Activated T-helper 2 cell treated with anti-CD3 and anti-CD28 coated beads, Interferon-gamma antibody, Interleukin-2, Interleukin-4, amounts not matched to agents 10 μg/mL and 5 μg/mL and 100 μg/mL, durations not matched to agents 14 hours and 24 hours and 36 hours (primary cell): Measurements from ENCODE around the gene SLC24A4. TPM values are rescaled to one million over a fixed set of nuclear protein-coding genes. Genes with fewer than 3 reads are reported as not detected.

Source experiments
- DNase-seq: peaks from one replicate; pipeline ENCODE4 v3.0.0; 2021; ENCODE audit warnings: low spot score
- H3K27ac Mint-ChIP-seq: one replicate; pipeline ENCODE4 v1.8.0; 2021; ENCODE audit warnings: mixed read lengths
- H3K27me3 Mint-ChIP-seq: one replicate; pipeline ENCODE4 v1.8.0; 2021; ENCODE audit warnings: low read depth, mixed read lengths
- H3K36me3 Mint-ChIP-seq: one replicate; pipeline ENCODE4 v1.8.0; 2021; ENCODE audit warnings: low read depth, mixed read lengths
- H3K4me1 Mint-ChIP-seq: one replicate; pipeline ENCODE4 v1.8.0; 2021; ENCODE audit warnings: low read depth, mixed read lengths
- H3K4me3 Mint-ChIP-seq: one replicate; pipeline ENCODE4 v1.8.0; 2021; ENCODE audit warnings: low read depth, mild to moderate bottlenecking, moderate library complexity, mixed read lengths
- H3K9me3 Mint-ChIP-seq: one replicate; pipeline ENCODE4 v1.8.0; 2021; ENCODE audit warnings: mixed read lengths
- intact Hi-C: fragments of 100-400 bp; cut with micrococcal nuclease; formaldehyde crosslinking; loops from one replicate; pipeline ENCODE4 v1.15.1; 2023
- total RNA-seq: library from RNA; stranded (reverse); gene quantifications from 2 replicates; pipeline ENCODE4 v1.2.3, GENCODE V29; 2022

SLC24A4 gene
- total RNA-seq, 1 donor from 2014 or later, result not detected

DNA sequence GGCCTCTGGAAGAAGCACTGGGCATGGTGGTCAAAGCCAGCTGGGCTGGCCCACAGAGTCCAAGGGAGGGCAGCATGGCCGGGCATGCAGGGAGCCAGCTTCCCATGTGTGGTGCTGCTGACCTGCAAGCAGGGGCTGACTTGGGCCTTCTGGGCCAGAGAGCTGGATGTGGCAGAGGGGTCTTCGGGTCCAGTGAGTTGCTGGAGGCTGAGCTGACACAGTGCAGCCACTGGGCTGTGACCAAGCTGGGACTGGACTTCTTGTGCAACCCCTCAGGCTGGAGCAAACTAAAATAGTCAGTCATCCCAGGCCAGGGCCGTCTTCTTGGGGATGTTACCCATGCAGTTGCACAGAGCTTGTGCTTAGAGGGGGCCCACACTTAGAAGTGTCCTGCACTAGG lies 183.3 kb downstream of the SLC24A4 start:
- intact Hi-C loops, result no loop called here
- Mint-ChIP-seq H3K9me3 (no peaks in the 10 kb centered on the region), H3K4me1 (no peaks in the 10 kb centered on the region)

DNA sequence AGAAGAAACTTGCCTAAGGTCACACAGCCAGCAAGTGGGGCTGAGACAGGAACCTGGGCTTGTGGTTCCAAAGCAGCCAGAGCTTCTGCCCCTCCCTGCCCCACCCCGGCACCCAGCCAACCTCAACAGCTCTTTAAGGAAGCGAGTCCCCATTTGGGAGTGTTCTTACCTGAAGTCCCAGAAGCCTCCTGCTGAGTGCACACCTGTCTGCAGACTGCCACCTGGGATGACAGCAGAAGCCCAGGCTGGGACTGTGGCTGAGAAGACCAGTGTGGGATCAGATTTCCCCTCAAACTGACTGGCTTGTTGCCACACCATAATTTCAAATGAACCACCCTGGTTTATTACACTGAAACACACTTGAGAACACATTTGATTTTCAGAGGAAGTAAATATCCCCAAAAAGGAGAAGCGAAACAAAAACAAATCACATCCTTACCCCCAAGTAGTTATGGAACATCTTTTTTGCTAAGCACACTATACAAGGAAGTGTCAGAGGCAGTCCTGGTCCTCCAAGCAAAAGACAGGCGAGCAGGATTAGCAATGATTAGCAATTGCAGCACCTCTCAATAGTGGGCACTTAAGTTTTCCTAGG lies 184.3 kb downstream of the SLC24A4 start:
- intact Hi-C loops, result no loop called here
- no peaks in the 10 kb centered on the region for H3K36me3 Mint-ChIP-seq
- DNase-seq, result no peak

More for the DNA sequence above, 183.3 kb downstream of the SLC24A4 start:
- DNase-seq, result no peak
- Mint-ChIP-seq H3K36me3 (no peaks in the 10 kb centered on the region), H3K27me3 (peaks cover 47% of the 10 kb centered on the region), H3K4me3 (no peak overlapping the region), H3K27ac (no peak overlapping the region)

DNA sequence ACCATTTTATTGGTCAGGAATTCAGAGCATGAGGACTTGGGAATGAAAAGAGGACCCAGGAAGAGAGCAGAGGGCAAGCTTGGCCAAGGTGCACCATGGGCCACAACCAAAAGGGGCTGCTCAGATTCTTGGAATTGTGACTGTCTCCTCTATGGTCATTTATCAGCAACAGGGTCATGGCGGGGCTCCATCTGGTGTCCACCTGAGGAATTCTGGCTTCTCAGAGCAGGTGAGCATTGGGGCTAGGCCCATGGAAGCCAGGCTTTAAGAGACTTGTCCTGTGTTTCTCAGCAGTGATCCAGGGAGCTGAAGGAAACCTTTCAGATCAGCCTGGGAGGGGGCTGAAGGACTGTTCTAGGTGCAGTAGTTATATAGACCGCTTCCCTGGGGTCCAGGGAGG lies 188.0 kb downstream of the SLC24A4 start:
- H3K27ac Mint-ChIP-seq, result no peak overlapping the region
- intact Hi-C loops, result no loop called here
- no peaks in the 10 kb centered on the region for H3K9me3 Mint-ChIP-seq
- peaks cover 54% of the 10 kb centered on the region for H3K27me3 Mint-ChIP-seq
- H3K4me1 Mint-ChIP-seq, result peaks cover 2% of the 10 kb centered on the region
- H3K36me3 Mint-ChIP-seq, result no peaks in the 10 kb centered on the region
- H3K4me3 Mint-ChIP-seq, result no peak overlapping the region
- DNase-seq, result no peak

More for the DNA sequence above, 184.3 kb downstream of the SLC24A4 start:
- no peak overlapping the region for H3K4me3 Mint-ChIP-seq
- H3K4me1 Mint-ChIP-seq, result peaks cover 1% of the 10 kb centered on the region
- no peaks in the 10 kb centered on the region for H3K9me3 Mint-ChIP-seq
- H3K27ac Mint-ChIP-seq, result no peak overlapping the region
- H3K27me3 Mint-ChIP-seq, result peaks cover 52% of the 10 kb centered on the region

DNA sequence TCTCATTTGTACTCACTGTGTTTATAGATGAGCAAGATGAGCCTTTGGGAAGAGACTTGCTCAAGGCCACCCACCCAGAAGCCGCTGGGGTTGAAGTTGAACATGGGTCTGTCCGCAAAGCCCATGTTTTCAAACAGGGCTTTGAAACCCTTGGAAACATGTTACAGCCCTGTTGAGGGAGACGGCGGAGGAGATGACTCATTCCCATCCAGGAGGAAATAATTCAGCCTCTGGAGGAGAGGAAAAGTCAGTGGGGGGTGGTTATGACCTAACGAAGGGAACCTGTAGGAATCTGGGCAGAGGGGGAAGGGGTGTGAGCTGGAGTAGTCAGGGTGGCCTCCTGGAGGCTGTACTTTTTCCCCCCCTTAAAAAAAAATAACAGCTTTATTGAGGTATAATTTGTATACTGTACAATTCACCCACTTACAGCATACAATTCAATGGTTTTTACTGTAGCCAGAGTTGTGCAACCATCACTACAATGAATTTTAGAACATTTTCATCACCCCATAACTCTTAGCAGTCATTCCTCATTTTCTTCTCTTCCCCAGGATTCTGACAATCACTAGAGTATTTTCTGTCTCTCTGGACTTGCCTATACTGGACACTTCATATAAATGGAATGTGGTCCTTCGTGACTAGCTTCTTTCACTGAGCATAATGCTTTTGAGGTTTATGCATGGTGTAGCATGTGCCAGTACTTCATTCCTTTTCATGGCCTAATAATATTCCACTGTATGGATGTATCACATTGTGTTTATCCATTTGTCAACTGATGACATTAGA lies 188.7 kb downstream of the SLC24A4 start:
- intact Hi-C loops, result no loop called here
- Mint-ChIP-seq H3K4me1 (peaks cover 3% of the 10 kb centered on the region), H3K4me3 (no peak overlapping the region), H3K9me3 (no peaks in the 10 kb centered on the region), H3K27ac (no peak overlapping the region), H3K27me3 (peaks cover 53% of the 10 kb centered on the region), H3K36me3 (no peaks in the 10 kb centered on the region)
- DNase-seq, result no peak

DNA sequence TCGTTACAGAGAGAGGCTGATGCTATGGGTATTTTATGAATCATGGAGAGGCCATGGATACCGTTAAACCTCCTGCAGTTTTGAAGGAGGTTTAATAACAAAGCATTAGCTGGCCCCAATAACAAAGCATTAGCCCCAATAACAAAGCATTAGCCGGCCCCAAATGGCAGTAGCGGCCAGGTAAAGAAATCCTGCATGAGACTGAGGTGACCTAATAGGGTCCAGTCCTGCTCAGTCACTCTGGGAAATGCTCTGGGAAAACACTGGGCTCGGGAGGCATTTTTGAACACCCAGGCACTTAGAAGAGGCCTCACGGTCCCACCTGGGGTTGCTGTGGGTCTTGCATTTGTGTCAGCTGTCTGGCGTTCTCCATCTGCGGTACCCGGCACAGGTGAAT lies 189.8 kb downstream of the SLC24A4 start:
- intact Hi-C loops, result no loop called here
- H3K36me3 Mint-ChIP-seq, result no peaks in the 10 kb centered on the region

DNA sequence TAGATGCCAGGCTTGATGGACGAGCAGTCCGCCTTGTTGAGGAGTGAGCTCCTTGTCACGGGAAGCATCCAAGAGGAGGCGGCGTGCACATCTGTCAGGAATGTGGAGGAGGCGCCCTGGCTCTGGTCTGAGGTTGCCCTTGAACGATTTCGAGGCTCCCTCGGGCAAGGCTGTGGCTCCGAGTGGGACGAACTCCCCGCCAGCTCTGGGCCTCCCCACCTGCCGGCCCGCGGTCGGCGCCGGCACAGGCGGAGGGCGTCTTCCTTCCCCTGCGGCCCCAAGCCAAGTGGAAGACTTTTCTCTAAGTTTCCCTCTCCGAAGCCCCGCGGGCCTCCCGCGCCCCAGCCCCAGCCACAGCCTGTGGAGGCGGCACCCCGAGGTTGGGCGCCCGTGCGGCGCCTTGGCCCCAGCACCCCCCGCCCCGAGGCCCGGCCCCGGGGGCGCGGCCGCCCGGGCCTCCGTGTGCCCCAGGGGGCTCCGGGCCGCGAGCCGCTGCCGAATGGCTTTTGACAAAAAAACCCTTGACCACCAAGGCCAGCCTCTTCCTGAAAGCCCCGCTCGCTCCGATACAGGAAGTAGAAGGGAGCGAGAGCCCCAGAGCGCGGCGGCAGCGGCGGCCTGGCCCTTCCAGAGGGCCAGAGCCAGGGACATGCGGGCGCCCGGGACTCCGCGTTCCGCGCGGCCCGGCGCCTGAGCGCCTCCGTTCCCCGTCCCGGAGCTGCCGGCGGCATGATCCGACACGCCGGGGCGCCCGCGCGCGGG lies 190.4 kb downstream of the SLC24A4 start, which contains the start of gene RIN3:
Gene RIN3, plus strand, starts transcription at position 578 of the 762 bp plus-strand sequence. Its CDS starts 152 bp downstream, at position 730.
- peaks cover 55% of the 10 kb centered on the region for H3K27me3 Mint-ChIP-seq
- intact Hi-C loops, result no loop called here
- no peak within 1 kb of the TSS for H3K27ac Mint-ChIP-seq

More for the DNA sequence above, 189.8 kb downstream of the SLC24A4 start:
- H3K27ac Mint-ChIP-seq, result no peak overlapping the region
- H3K27me3 Mint-ChIP-seq, result peaks cover 57% of the 10 kb centered on the region
- DNase-seq, result no peak
- H3K4me1 Mint-ChIP-seq, result peaks cover 10% of the 10 kb centered on the region
- H3K4me3 Mint-ChIP-seq, result peak overlapping the region; percentile 7
- H3K9me3 Mint-ChIP-seq, result no peaks in the 10 kb centered on the region

DNA sequence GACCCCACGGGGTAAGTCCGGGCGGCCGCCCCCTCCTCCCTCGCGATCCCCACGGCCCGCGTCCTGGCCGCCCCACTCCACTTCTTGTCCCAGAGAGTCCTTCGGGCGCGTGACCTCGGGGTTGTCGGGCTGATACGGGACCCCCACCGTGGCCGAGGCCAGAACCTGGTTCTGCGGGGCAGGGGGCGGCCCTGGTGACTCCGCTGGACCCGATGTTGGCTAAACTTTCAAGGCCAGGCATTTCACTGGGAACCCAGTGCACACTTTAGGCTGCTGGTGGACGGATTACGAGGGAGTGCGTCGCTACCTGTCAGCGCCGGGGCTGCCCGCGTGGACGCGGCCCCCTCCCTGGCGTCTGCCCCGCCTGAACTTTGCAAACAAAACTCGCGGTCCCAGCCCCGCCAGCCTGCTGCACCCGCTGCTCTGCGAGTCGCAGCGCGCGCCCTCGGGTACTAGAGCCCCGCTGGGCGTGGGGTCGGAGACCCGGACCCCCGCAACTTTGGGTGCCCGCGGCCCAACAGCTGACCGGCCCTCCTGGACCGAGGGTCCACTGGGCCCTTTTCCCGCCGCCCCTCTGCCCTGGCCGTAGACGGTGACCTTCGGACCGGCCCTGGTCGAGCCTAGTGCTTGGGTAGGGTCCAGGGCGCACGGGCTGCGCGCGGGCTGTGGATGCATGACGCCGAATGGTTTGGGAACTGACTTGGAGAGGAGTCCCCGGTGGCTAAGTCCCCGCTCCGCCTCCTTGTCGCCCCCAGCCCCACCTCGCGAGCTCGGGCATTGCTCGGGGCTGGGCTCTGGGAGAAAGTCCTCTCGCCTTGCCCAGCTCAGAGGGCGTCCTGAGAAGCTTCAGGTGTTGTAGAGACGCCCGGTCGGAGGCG lies 191.2 kb downstream of the SLC24A4 start:
- intact Hi-C loops, result no loop called here
- Mint-ChIP-seq H3K4me1 (peaks cover 21% of the 10 kb centered on the region), H3K27ac (no peak overlapping the region), H3K4me3 (peak overlapping the region; percentile 61), H3K9me3 (no peaks in the 10 kb centered on the region), H3K27me3 (peaks cover 51% of the 10 kb centered on the region), H3K36me3 (no peaks in the 10 kb centered on the region)
- no peak for DNase-seq

More for the DNA sequence above, 190.4 kb downstream of the SLC24A4 start, which contains the start of gene RIN3:
- no peaks in the 10 kb centered on the region for H3K36me3 Mint-ChIP-seq
- H3K4me3 Mint-ChIP-seq, result peak within 1 kb of the TSS; percentile 61
- H3K9me3 Mint-ChIP-seq, result no peaks in the 10 kb centered on the region
- peaks cover 14% of the 10 kb centered on the region for H3K4me1 Mint-ChIP-seq
- DNase-seq, result no peak

DNA sequence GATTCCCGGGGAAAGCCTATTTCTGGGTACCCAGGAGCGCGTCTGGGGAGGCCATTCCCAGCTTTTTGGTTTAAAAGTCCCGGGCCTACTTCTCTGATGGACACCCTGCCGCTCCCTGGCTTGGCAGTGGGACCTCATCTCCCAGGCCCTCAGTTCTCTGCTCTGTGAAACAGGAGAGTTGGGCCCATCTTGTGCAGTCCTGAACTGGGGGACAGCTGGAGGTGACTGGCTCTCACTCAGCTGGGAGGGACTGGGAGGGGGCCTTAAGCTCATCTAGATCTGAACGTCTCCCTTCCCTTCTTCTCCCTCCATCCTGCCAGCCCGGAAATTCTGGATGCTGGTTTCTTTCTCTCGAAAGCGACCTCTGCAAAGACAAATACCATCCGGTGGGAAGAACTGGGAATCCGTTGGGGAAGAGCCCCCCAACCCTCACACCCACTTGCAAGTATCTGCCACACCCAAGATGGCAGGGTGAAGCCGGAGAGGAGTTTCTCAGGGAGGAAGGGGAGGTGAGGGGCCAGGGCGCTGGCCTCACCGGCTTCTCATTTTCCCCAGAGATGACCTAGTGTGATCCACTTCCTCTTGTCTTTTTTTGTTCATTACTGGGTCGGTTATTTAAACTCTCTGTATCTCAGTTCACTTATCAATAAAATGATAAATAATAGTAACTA lies 192.0 kb downstream of the SLC24A4 start:
- intact Hi-C loops, result no loop called here
- no peak for DNase-seq
- Mint-ChIP-seq H3K4me3 (peak overlapping the region; percentile 1), H3K9me3 (no peaks in the 10 kb centered on the region), H3K36me3 (no peaks in the 10 kb centered on the region), H3K27ac (no peak overlapping the region), H3K27me3 (peaks cover 44% of the 10 kb centered on the region), H3K4me1 (peaks cover 22% of the 10 kb centered on the region)

DNA sequence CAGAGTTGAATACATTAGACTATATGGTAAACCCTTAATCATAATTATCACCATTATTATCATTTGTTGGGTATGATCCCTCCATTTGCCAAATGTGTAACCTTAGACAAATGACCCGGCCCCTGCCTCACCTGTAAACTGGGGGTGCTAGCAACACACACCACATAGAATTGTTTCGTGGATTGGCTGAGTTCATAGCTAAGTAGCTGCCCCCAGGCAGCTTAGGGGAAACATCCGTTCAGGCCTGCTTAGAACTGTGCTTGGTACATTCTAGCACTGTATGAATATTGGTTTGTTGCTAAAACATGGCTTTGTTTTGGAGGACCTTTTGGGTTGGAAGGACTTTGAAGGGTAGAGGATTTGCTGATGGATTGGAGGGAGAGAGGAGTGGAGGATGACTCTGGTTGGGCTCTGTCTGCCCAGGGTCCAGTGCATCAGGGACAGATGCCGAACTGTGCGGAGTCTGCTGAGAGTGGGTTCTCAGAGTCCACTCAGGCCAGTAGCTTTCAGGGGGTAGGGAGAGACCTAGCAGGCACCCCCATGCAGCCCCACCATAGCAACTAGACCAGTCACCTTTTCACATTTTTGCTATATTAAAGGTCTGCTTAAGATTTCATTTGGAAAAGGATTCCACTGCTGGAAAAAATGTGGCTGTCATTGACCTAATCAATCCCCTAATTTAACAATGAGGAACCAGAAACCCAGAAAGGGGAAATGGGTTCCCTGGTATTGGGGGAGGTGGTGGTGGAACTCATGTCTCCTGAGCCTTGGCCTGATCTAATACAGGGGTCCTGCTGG lies 192.8 kb downstream of the SLC24A4 start:
- DNase-seq, result no peak
- intact Hi-C loops, result no loop called here
- Mint-ChIP-seq H3K4me3 (peak overlapping the region; percentile 1), H3K36me3 (no peaks in the 10 kb centered on the region), H3K27ac (peak overlapping the region; percentile 0), H3K4me1 (peaks cover 22% of the 10 kb centered on the region), H3K27me3 (peaks cover 42% of the 10 kb centered on the region), H3K9me3 (no peaks in the 10 kb centered on the region)

DNA sequence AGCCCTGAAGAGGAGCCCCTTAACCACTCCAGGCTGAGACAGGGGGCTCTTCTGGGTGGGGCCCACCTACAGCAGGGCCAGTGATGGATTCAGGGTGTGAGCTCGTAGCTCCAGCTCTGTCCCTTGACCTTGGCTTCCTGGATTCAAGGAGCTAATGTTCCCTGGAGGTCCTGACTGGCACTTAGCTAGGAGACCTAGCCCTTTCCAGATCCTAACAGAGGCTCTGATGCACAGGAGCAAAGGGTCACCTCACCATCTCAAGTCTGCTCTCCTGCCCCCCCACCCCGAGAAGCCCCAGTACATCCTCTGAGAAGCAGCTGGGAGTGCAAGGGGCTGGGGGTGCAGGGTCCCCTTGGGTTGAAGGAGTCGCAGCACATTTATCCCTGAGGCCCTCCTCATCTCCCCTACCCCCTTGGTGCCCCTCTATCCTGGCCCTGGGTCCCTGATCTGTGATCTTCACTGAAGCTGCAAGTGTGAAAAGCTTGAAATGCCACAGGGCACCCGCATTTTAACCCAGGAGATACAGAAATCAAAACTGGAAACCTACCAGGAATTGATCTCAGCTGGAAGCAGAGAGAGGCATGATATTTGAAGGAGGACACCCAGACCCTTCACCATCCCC lies 193.5 kb downstream of the SLC24A4 start:
- peaks cover 22% of the 10 kb centered on the region for H3K4me1 Mint-ChIP-seq
- no peak overlapping the region for H3K27ac Mint-ChIP-seq
- no peak overlapping the region for H3K4me3 Mint-ChIP-seq
- no peaks in the 10 kb centered on the region for H3K9me3 Mint-ChIP-seq
- peaks cover 41% of the 10 kb centered on the region for H3K27me3 Mint-ChIP-seq
- no peaks in the 10 kb centered on the region for H3K36me3 Mint-ChIP-seq
- no peak for DNase-seq
- intact Hi-C loops, result no loop called here

DNA sequence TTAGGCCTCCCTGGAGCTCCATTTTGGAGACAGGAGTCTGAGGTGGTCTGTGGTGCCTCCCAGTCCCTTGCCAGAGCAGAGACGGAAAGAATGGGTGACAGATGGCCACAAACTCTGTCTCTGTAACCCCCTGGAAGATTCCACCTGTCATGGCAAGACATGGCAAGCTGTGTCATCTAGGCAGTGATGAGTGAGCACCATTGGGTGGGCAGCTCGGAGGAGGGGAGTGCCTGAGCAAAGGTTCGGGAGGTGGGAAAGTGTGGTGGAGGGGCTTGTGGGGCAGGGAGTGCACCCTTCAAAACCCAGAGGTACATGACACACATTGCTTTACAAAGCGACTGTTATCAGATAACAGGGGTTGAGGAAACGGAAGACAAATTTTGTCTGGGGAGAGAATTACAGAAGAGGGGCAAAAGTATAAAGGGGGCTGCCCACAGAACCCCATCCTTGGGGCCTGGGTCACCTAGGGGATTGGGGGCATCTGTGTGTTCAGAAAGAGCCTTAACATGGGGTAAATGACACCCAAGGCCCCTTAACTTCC lies 194.1 kb downstream of the SLC24A4 start:
- Mint-ChIP-seq H3K27me3 (peaks cover 42% of the 10 kb centered on the region), H3K4me3 (no peak overlapping the region), H3K36me3 (no peaks in the 10 kb centered on the region), H3K9me3 (no peaks in the 10 kb centered on the region), H3K27ac (peak overlapping the region; percentile 8), H3K4me1 (peaks cover 22% of the 10 kb centered on the region)
- intact Hi-C loops, result no loop called here
- no peak for DNase-seq
